NCI-H69 (cell line): Measurements from ENCODE around the gene COL9A3.
"Not testable (repeated sequence)": the region's sequence is repeated elsewhere in the genome, so short reads cannot be mapped to it uniquely, and the experiment has no call there.

Experiments used
- DNase-seq: peaks from one replicate; lab custom pipeline; 2025; lab: John Stamatoyannopoulos, UW

Gene COL9A3

DNA sequence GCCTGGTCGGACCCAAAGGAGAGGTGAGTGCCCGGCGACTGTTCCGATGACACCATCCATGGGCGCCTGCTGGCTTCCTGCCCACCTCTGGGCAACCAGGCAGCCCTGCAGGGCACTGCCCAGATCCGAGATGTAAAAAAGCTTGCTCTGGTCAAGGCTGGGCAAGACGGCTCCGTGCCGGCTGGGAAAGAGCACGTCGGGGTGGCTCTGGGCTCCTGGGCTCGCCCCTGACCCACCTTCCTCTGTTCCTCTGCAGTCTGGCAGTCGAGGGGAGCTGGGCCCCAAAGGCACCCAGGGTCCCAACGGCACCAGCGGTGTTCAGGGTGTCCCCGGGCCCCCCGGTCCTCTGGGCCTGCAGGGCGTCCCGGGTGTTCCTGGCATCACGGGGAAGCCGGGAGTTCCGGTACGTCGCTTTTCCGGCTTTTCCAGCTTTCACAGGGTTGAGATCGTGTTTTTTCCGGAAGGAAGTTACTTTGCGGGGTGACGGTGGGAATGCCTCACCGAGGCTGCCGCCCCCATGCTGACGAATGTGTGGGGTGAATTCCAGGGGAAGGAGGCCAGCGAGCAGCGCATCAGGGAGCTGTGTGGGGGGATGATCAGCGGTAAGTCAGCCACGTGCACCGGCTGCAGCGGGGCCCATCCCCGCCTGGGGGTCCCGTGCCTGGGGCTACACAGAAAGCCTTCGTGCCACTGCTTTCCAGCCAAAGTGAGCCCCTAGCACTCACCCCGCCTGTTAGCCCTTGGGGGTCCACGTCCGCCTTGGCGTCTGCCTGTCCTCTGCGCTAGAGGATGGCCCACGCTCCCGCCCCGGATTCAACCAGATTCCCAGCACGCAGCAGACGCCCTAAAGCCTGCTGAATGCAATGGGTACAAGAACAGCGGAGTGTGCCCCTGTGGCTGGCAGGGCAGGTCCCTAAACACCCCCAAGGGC is 19.3 kb downstream of the COL9A3 start:
- DNase-seq, result no peak

DNA sequence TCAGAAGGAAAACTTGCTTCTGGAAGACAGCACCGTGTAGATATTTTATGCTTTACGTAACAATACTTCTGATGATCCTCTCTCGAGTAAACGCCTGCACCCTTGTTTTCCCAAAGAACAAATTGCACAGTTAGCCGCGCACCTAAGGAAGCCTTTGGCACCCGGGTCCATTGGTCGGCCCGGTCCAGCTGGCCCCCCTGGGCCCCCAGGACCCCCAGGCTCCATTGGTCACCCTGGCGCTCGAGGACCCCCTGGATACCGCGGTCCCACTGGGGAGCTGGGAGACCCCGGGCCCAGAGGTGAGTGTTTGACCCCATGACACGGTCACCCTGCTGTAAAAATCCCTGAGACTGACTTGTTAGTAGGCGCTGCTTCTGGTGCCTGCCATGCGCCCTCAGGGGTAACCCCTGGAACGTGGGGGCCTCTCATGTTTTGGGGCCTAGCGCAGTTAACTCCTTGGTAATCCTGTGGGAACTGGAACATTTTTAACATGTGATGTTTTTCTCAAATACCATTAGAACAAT is 20.2 kb downstream of the COL9A3 start:
- DNase-seq, result no peak

DNA sequence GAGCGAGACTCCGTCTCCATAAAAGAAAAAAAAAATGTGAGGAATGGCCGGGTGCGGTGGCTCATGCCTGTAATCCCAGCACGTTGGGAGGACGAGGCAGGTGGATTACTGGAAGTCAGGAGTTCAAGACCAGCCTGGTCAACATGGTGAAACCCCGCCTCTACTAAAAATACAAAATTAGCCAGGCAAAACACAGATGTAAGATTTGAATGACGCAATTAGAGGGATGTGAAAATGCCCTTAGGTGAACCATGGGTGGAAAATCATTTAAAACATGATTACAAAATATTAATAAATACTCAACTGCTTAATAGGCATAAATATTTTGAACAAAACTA is 20.9 kb downstream of the COL9A3 start:
- DNase-seq, result no peak

DNA sequence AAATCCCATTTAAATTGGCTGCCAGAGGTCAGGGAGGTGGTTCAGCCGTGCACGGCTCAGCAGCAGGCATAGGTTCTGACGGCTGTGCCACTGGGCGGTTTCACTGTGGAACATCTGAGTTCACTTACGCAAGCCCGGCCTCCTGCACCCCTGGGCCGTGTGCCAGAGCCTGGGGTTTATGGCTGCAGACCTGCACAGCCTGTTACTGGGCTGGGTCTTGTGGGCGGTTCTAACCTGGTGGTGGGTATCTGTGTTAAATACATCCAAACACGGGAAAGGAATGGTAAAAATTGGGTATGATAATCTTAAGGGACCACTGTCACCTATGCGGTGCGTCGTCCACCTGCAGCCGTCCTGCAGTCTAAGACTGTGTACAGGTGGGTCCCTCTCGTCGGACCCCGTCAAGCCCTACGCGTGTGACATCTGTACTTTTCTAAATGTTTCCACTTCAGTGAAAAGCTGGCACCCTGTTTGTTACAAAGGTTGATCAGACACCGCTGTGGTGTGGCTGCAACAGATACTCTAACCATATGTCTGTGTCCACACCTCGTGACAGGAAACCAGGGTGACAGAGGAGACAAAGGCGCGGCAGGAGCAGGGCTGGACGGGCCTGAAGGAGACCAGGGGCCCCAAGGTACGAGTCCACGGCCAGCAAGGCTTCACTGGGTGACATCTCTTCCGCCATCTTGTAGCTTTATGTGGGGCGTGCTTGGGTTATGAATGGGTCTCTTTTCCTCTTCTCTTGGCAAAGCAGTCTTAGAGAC is 21.5 kb downstream of the COL9A3 start:
- DNase-seq, result peak; percentile 80

DNA sequence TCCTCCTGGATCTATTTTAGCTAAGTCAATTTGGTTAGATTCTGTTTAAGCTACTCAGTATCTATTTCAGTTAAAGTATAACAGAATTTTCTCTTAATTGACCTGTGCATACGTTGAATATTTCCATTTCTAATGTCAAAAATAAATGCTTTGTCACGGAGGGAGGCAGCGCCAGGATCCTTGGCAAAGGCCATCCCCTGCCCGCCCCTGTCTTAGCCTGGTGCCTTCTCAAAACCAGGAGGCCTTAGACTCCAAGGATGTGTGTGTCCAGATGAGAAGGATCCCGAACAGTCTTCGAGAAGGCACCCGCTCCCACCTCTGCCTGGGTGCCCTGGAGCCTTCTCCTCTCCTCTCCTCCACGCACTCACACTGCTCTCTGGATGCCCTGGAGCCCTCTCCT is 22.4 kb downstream of the COL9A3 start:
- DNase-seq, result no peak

DNA sequence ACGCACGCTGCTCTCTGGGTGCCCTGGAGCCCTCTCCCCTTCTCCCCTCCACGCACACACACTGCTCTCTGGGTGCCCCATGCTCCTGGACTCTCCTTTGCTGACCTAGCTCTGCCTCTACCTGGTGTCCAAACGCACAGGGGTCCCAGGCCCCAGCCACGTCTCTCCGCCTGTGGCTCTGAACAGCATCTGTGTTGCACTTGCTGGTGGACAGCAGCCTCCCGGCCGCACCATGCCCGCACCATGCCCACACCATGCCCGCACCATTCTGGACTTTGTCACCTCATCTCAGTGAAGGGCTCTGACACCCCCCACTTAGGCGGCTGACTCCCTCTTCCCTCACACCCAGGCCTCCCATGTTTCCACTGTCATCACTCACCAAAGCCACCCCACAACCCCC is 23.0 kb downstream of the COL9A3 start:
- no peak for DNase-seq

DNA sequence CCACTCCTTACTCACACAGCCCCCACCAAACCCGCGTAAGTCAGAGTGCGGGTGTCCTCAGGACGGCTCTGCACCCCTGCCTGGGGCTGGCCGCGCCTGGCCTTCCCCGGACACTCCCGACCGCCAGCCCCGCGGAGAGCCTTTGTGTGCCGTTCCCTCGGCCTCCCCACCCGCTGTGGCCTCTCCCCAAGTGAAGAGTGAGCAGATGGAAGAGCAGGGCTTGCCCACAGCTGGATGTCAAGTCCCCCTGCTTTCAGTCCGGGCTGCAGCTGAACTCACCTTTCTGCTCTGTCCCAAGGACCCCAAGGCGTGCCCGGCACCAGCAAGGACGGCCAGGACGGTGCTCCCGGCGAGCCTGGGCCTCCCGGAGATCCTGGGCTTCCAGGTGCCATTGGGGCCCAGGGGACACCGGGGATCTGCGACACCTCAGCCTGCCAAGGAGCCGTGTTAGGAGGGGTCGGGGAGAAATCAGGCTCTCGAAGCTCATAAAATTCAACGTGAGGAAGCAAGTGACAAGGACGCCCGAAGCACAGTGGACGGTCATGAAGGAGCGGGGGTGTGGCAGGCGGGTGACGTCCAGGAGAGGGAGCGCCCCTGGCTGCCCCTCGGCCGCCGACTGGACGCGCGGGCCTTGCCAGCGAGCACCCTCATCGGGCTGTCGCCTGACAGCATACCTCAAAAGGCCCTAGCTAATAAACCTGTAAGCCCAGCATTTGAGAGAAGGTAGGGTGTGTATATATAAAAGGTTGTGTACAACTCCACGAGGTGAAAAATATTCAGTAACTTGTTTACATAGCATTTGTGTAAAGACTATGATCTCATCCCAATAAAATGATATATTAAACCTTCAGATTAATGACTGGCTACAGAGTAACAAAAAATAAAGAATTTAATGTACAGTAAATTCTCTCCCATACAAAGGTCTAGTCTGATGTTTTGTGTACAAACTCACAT is 23.7 kb downstream of the COL9A3 start:
- peak; percentile 11 for DNase-seq

DNA sequence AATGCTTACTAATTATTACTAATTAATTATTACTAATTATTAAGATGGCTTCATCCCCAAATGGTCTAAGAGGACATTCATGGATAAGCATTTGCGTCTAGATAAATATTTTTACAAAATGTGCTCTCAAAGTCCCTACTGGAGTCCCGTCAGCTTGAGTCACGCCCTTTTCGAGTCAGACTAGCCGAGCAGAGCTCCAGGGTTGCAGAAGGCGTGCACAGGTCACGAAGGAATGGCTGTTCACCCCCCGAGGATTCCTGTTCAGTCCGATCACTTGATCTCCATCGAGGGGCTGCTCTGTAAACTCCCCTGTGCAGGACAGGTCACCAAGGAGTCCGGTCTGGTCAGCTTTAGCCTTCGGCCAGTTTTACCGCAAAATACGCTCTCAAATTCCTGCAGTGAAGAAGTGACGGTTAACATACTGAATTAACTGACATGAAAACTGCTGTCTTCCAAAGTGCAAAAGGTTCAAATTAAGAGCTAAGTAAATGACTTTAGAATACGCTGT is 24.9 kb downstream of the COL9A3 start:
- DNase-seq, result no peak

DNA sequence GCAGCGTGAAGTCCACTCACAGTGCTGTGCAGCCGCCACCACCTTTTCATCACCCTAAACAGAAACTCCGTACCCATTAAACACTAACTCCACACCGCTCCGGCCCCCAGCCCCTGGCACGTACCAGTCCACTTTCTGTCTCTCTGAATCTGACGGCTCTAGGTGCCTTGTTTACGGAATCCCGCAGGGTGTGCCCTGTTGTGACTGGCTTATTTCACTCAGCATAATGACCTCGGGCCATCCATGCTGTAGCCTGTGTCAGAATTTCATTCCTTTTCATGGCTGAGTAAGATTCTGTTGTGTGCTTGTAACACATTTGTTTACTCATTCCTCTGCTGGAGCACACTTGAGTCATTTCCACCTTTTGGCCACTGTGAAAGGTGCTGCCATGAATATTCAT is 26.8 kb downstream of the COL9A3 start:
- DNase-seq, result no peak

DNA sequence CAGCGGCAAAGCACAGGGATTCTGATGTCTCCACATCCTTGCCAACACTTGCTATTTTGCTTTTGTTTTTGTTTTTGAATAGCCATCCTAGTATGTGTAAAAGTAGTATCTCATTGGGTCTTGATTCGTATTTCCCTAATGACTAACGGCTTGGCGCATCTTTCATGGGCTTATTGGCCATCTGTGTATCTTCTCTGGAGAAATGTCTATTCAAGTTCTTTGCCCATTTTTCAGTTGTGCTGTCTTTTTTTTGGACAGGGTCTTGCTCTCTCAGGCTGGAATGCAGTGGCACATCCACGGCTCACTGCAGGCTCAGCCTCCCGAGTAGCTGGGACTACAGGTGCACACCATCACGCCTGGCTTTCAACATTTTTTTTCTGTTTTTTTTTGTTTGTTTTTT is 27.3 kb downstream of the COL9A3 start:
- DNase-seq, result no peak

DNA sequence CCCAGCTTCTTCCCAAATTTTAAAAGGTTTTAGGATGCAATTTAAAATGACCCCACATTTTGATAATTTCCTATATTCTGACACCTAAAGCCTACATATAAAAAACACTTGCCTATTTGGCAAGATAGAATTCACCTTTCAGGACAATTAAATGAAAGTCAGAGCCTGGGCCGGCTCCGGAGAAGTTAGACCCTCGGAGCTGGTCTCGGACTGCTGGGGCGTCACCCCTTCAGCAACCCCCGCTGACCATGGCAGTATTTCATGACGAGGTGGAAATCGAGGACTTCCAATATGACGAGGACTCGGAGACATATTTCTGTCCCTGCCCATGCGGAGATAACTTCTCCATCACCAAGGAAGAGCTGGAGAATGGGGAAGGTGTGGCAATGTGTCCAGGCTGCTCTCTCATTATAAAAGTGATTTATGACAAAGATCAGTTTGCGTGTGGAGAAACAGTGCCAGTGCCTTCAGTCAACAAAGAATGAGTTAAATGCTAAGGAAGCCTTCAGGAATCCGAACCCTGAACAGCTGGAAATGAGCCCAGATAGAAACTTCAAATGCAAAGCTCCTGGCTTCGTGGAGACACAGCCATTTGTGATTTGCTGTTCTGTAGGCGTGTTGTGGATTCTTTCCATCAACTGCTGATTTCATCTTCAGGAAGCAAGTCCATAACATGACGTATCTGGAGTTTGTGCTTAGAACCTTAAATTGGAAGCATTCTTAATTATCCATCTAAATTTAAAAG is 28.7 kb downstream of the COL9A3 start:
- no peak for DNase-seq

DNA sequence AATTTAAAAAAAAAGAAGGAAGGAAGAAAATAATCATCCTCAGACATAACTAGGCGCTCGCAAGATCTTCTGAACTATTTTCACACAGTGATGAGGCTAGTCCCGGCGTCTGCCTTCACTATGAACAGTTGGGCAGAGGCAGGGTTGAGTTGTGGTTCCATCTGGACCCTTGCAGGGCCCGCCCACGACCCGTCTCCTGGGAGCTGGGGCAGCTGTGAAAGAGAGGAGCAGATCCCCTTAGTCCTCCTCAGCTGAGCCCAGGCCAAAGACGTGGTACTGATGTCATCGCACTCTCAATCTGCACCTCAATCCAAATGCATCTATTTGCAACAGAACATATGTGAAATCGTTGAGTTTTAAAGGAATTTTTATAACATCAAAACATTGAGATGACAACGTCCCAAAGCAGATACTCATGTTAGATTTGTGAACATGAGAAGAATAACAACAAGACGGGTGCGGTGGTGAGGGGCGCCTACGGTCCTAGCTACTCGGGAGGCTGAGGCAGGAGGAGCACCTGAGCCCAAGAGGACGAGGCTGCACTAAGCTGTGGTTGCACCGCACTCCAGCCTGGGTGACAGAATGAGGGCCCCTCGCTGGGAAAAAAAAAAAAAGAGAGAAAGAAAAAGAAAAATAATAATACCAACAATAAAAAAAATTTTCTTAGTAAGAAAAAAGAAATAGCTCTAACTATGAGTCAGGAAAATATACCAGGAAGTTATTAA is 29.5 kb downstream of the COL9A3 start:
- DNase-seq, result no peak

DNA sequence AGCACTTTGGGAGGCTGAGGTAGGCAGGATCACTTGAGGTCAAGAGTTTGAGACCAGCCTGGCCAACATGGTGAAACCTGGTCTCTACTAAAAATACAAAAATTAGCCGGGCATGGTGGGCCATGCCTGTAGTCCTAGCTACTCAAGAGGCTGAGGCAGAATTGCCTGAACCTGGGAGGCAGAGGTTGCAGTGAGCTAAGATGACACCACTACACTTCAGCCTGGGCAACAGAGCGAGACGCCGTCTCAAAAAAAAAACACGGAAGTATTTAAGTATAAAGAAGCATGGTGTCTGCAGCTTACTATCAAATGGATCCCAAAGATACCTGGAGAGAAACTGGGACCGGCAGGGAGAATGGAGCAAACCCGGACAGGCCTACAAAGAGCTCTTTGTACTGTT is 32.1 kb downstream of the COL9A3 start:
- DNase-seq, result not testable (repeated sequence)

DNA sequence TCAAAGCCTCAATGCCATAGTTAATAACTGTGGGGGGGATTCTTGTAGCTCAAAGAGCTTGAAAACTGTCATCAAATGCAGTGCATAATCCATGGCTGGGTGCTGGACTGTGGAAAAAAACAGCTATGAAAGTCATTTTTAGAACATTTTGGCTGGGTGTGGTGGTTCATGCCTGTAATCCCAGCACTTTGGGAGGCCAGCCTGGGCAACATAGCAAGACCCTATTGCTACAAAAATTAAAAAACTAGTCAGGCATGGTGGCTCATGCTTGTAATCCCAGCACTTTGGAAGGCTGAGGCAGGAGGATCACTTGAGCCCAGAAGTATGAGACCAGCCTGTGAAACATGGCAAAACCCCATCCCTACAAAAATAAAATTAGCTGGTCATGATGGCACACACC is 32.6 kb downstream of the COL9A3 start:
- DNase-seq, result no peak

DNA sequence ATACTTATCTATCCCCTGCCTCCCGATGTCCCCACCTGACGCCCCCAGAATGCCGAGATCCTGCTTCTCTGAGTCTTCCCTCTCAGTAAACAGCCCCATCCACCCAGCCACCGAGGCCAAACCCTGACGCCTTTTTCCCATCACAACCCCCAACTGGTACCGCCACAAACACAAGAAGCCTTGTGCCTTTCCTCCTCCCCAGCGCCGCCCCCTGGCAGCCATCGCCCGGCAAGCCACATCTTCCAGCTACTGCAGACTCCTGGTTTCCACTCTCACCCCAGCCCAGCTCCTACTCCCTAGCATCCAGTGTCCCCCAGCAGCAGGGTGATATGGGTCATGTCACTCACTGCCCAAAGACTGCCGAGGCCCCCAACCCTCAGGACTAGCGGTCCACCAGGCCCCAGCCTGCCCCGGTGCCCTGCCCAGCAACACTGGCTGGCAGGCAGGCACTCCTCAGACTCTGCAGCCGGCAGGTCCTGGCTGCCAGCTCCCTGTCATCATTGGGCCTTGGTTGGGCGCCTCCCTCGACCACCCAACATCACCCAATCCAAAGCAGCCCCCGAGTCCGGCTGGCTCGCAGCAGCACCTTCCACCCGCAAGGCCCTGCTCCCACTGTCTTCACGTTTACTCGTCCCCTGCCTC is 33.6 kb downstream of the COL9A3 start:
- no peak for DNase-seq

DNA sequence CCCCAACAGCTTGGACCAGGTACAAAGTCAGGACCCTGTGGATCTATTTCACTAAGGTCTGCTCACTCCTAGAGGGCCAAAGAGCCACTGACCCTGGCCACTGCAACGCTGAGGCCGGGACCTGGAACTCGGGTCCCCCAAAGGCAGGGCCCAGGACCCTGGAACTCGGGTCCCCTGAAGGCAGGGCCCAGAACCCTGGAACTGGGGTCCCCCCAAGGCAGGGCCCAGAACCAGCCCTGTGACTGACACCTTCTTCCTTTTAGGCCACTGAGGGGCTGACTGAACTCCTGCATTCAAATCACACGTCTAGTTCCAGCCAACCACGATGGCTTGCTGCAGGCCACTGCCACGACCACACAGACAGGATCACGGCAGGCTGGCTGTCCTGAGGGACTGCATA is 35.3 kb downstream of the COL9A3 start:
- DNase-seq, result no peak

DNA sequence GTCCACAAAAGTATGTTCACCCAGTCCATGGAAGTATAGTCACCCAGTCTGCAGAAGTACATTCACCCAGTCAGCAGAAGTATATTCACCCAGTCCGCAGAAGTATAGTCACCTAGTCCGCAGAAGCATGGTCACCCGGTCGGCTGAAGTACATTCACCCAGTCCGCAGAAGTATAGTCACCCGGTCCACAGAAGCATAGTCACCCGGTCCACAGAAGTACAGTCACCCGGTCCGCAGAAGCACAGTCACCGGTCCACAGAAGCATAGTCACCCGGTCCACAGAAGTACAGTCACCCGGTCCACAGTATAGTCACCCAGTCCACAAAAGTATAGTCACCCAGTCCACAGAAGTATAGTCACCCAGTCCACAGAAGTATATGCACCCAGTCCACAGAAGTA is 36.0 kb downstream of the COL9A3 start:
- DNase-seq, result no peak

DNA sequence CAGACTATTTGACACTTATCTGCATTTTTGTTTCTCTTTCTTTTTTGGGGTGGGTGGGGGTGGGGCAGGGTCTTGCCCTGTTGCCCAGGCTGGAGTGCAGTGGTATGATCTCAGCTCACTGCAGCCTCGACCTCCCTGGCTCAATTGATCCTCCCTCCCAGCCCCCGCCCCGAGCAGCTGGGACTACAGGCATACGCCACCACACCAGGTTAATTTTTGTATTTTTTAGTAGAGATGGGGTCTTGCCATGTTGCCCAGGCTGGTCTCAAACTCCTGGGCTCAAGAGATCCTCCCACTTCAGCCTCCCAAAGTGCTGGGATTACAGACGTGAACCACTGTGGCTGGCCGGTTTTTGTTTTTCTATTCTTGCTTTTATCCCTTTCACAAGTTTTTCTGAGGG is 36.5 kb downstream of the COL9A3 start:
- not testable (repeated sequence) for DNase-seq

DNA sequence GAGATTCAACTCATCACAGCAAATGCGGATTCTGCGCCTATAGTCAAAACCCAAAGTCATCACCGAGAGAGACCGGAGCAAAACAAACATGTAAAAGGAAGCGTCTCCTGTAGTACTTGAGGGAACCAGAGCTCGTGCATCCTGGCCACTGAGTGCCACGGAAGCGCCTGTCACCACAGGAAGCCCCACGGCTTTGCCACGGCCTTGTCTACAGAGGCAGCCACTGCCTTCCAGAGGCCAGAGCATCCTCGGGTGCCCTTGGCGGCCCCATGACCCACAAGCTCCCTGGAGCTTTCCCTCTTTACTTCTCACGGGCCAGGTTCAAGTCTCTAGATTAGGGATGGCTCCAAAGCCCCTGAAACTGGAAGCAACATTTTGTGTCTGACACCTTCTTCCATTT is 37.3 kb downstream of the COL9A3 start:
- DNase-seq, result no peak

DNA sequence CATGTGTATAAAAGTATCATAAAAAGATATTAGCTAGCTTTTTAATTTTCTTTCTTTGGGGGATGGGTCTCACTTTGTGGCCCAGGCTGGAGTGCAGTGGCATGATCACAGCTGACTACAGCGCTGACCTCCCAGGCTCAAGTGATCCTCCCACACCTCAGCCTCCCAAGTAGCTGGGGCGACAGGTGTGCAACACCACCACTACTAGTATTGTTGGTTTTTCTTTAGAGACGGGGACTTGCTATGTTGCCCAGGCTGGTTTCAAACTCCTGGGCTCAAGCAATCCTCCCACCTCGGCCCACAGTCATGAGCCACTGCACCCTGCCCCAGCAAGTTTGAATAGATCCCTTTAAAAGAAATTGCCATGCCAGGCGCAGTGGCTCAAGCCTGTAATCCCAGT is 38.3 kb downstream of the COL9A3 start:
- DNase-seq, result no peak
